HepG2 (cell line): Measurements from ENCODE around the gene IRF2. TPM values are rescaled to one million over a fixed set of nuclear protein-coding genes. Genes with fewer than 3 reads are reported as not detected.

Experiments used
- ATRX ChIP-seq: sonication (generic); formaldehyde crosslinking; IDR thresholded peaks from 2 replicates; pipeline ENCODE4 v1.4.0; 2020; ENCODE audit warnings: missing genetic modification reagents, borderline replicate concordance
- CEBPG ChIP-seq: IDR thresholded peaks from 2 replicates; pipeline ENCODE4 v1.6.1; 2016
- FOXA3 ChIP-seq: IDR thresholded peaks from 2 replicates; pipeline ENCODE4 v1.6.1; 2016; ENCODE audit warnings: missing genetic modification reagents, missing compliant biosample characterization
- HNF4A ChIP-seq: sonication (generic); formaldehyde crosslinking; IDR thresholded peaks from 2 replicates; pipeline ENCODE4 v1.4.0; 2020; ENCODE audit warnings: missing genetic modification reagents
- KDM5B ChIP-seq: sonication (generic); formaldehyde crosslinking; IDR thresholded peaks from 2 replicates; pipeline ENCODE4 v1.4.0; 2020; ENCODE audit warnings: missing genetic modification reagents, mild to moderate bottlenecking, borderline replicate concordance
- POLR2AphosphoS2 ChIP-seq: IDR thresholded peaks from 2 replicates; pipeline ENCODE4 v1.6.1; 2011; ENCODE audit warnings: low read depth, low read length, improper control_type of control experiment
- RFXAP ChIP-seq: sonication (generic); formaldehyde crosslinking; IDR thresholded peaks from 2 replicates; pipeline ENCODE4 v1.4.0; 2020; ENCODE audit warnings: missing genetic modification reagents, borderline replicate concordance
- SIN3A ChIP-seq: IDR thresholded peaks from 2 replicates; pipeline ENCODE4 v1.6.1; 2011; ENCODE audit warnings: low read depth, mild to moderate bottlenecking, control low read depth, low read length, borderline replicate concordance
- SNAI1 ChIP-seq: sonication (generic); formaldehyde crosslinking; IDR thresholded peaks from 2 replicates; pipeline ENCODE4 v1.5.0; 2020; ENCODE audit warnings: mild to moderate bottlenecking, missing genetic modification reagents, borderline replicate concordance
- ZFY ChIP-seq: sonication (generic); formaldehyde crosslinking; IDR thresholded peaks from 2 replicates; pipeline ENCODE4 v1.4.0; 2020; ENCODE audit warnings: missing genetic modification reagents
- ZNF138 ChIP-seq: sonication (generic); formaldehyde crosslinking; IDR thresholded peaks from 2 replicates; pipeline ENCODE4 v1.5.0; 2020; ENCODE audit warnings: mild to moderate bottlenecking, low read depth, missing genetic modification reagents
- ZNF296 ChIP-seq: sonication (generic); formaldehyde crosslinking; conservative IDR thresholded peaks from 2 replicates; pipeline ENCODE4 v1.5.0; 2020; ENCODE audit warnings: mild to moderate bottlenecking, missing genetic modification reagents
- ZNF326 ChIP-seq: sonication (generic); formaldehyde crosslinking; IDR thresholded peaks from 2 replicates; pipeline ENCODE4 v1.4.0; 2020; ENCODE audit warnings: missing genetic modification reagents, borderline replicate concordance
- ZNF354B ChIP-seq: sonication (generic); formaldehyde crosslinking; IDR thresholded peaks from 2 replicates; pipeline ENCODE4 v1.8.0; 2022; ENCODE audit warnings: mild to moderate bottlenecking, missing genetic modification reagents
- ZNF501 ChIP-seq: sonication (generic); formaldehyde crosslinking; IDR thresholded peaks from 2 replicates; pipeline ENCODE4 v1.5.1; 2020; ENCODE audit warnings: mild to moderate bottlenecking, moderate library complexity, missing genetic modification reagents
- ZNF546 ChIP-seq: sonication (generic); formaldehyde crosslinking; conservative IDR thresholded peaks from 2 replicates; pipeline ENCODE4 v1.8.1; 2023; ENCODE audit warnings: mild to moderate bottlenecking, missing genetic modification reagents
- ZNF674 ChIP-seq: sonication (generic); formaldehyde crosslinking; IDR thresholded peaks from 2 replicates; pipeline ENCODE4 v1.5.0; 2020; ENCODE audit warnings: low read depth, mild to moderate bottlenecking, missing genetic modification reagents
- polyA plus RNA-seq, 8 experiments: library from polyadenylated mRNA; depleted of rRNA in 3 of 8; stranded (reverse) in 7 of 8; unstranded in 1 of 8; fragments of >200 nt; fragmentation: Illumina TruSeq in 4 of 8; extraction: Trizol in 4 of 8; gene quantifications; 2 replicates each; pipeline versions ENCODE4 v1.2.1 to v1.2.3, GENCODE V29; 2011 to 2016; ENCODE audit warnings: low read depth in 4 of 8, missing spikeins in 1 of 8, mixed read lengths in 1 of 8; ENCODE audit not compliant: insufficient read depth in 1 of 8
- total RNA-seq, 5 experiments: library from RNA; depleted of rRNA; stranded (reverse); fragments of >200 nt; fragmentation: Illumina TruSeq; extraction: Trizol; gene quantifications; 2 replicates each; pipeline ENCODE4 v1.2.3, GENCODE V29; 2016; ENCODE audit warnings: low read depth in 1 of 5
- TF ChIP-seq, protein P1 (sequence below), 2 experiments: sonication (generic) in 1 of 2; formaldehyde crosslinking in 1 of 2; IDR thresholded peaks; 2 replicates each; pipeline versions ENCODE4 v1.5.1 to v1.6.1; 2011 to 2020; ENCODE audit warnings: borderline replicate concordance in 1 of 2, low read depth in 1 of 2, low read length in 1 of 2, mild to moderate bottlenecking in 1 of 2, missing genetic modification reagents in 1 of 2, moderate library complexity in 1 of 2
- TF ChIP-seq, protein P2 (sequence below): IDR thresholded peaks from 2 replicates; pipeline ENCODE4 v1.4.0; 2020; ENCODE audit warnings: mild to moderate bottlenecking, missing genetic modification reagents
- TF ChIP-seq, protein P3 (sequence below): IDR thresholded peaks from 2 replicates; pipeline ENCODE4 v1.6.1; 2016; ENCODE audit warnings: missing biosample characterization, missing genetic modification reagents, low read depth

Gene IRF2
- total and polyA plus RNA-seq, 2 of the 13 experiments (the other 11 are each of a cell fraction or from before 2014, with no cell fraction given), result 15.5 to 28.8 TPM

DNA sequence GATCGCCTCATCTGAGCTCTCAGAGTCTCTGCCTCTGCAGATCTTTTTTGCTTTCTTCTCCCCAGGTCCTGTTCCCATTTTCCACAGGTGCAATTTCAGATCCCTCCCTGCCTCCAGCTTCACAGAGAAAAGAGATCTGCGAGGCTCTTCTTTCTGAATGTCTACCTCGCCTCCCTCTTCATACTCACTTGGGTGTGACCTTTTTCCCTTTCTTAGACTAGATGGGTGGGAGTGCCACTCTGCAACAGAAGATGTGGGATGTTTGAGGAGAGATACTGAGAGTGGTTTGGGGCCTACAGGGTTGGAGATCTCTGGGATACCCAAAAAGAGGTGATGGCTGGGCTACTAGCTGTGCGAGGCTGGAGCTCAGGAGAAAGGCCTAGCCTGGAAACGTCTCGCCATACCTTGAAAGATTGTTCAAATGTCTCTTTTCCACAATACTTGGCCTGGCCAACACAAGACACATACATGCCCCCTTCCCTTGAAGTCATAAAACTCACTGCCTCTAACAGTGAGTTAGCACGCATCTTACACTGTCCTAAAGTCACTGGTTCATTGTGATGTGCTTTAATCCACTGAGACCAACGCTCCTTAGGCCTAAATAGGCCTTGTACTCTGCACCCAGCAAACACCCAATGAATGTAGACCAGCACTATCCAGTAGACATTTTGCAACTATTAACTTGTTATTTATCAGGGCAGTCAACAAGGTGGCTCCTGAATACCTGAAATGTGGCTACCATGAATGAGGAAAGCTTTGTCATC is 33.6 kb downstream of the IRF2 start (continued):
- TF ChIP-seq POLR2AphosphoS2 (no peak), CEBPG (CRISPR knock-in tag) (0 out of 2 replicates have a peak, but pooled peaks have one; percentile 20), ZFY (peak; percentile 27), ZNF546 (CRISPR knock-in tag) (no peak), RFXAP (0 out of 2 replicates have a peak, but pooled peaks have one; percentile 3), ZNF674 (CRISPR knock-in tag) (0 out of 2 replicates have a peak, but pooled peaks have one; percentile 12), SNAI1 (peak; percentile 70; the same call in 1 of the 2 replicates), FOXA3 (CRISPR knock-in tag) (0 out of 2 replicates have a peak, but pooled peaks have one; percentile 17), ATRX (CRISPR knock-in tag) (no peak), HNF4A (CRISPR knock-in tag) (peak; percentile 61), ZNF354B (CRISPR knock-in tag) (0 out of 2 replicates have a peak, but pooled peaks have one; percentile 21), SIN3A (no peak), KDM5B (CRISPR knock-in tag) (peak; percentile 26; the same call in 1 of the 2 replicates), ZNF138 (CRISPR knock-in tag) (0 out of 2 replicates have a peak, but pooled peaks have one; percentile 54), ZNF296 (CRISPR knock-in tag) (no peak), ZNF501 (CRISPR knock-in tag) (0 out of 2 replicates have a peak, but pooled peaks have one; percentile 1), ZNF326 (no peak)
- TF ChIP-seq, protein P1, sequence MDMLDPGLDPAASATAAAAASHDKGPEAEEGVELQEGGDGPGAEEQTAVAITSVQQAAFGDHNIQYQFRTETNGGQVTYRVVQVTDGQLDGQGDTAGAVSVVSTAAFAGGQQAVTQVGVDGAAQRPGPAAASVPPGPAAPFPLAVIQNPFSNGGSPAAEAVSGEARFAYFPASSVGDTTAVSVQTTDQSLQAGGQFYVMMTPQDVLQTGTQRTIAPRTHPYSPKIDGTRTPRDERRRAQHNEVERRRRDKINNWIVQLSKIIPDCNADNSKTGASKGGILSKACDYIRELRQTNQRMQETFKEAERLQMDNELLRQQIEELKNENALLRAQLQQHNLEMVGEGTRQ (IDR thresholded peaks at IDR 0.05; ENCODE audit: low read depth, low read length), result no peak
- TF ChIP-seq, protein P1 (CRISPR knock-in tag; IDR thresholded peaks at IDR 0.05; ENCODE audit: borderline replicate concordance), result no peak
- TF ChIP-seq, protein P2, sequence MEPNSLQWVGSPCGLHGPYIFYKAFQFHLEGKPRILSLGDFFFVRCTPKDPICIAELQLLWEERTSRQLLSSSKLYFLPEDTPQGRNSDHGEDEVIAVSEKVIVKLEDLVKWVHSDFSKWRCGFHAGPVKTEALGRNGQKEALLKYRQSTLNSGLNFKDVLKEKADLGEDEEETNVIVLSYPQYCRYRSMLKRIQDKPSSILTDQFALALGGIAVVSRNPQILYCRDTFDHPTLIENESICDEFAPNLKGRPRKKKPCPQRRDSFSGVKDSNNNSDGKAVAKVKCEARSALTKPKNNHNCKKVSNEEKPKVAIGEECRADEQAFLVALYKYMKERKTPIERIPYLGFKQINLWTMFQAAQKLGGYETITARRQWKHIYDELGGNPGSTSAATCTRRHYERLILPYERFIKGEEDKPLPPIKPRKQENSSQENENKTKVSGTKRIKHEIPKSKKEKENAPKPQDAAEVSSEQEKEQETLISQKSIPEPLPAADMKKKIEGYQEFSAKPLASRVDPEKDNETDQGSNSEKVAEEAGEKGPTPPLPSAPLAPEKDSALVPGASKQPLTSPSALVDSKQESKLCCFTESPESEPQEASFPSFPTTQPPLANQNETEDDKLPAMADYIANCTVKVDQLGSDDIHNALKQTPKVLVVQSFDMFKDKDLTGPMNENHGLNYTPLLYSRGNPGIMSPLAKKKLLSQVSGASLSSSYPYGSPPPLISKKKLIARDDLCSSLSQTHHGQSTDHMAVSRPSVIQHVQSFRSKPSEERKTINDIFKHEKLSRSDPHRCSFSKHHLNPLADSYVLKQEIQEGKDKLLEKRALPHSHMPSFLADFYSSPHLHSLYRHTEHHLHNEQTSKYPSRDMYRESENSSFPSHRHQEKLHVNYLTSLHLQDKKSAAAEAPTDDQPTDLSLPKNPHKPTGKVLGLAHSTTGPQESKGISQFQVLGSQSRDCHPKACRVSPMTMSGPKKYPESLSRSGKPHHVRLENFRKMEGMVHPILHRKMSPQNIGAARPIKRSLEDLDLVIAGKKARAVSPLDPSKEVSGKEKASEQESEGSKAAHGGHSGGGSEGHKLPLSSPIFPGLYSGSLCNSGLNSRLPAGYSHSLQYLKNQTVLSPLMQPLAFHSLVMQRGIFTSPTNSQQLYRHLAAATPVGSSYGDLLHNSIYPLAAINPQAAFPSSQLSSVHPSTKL (CRISPR knock-in tag), result peak; percentile 27; the same call in 1 of the 2 replicates
- TF ChIP-seq, protein P3, sequence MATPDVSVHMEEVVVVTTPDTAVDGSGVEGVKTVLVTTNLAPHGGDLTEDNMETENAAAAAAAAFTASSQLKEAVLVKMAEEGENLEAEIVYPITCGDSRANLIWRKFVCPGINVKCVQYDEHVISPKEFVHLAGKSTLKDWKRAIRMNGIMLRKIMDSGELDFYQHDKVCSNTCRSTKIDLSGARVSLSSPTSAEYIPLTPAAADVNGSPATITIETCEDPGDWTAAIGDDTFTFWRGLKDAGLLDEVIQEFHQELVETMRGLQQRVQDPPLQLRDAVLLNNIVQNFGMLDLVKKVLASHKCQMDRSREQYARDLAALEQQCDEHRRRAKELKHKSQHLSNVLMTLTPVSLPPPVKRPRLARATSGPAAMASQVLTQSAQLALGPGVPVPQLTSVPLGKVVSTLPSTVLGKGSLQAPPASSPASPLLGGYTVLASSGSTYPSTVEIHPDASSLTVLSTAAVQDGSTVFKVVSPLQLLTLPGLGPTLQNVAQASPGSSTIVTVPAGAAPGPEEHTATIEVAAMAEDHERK (CRISPR knock-in tag), result no peak
- TF ChIP-seq, all 625 proteins: peak for 19
